Occipital lobe (tissue), 2 donors: ENCODE data around the gene NRL. TPM values are rescaled to one million over a fixed set of nuclear protein-coding genes. Genes with fewer than 3 reads are reported as not detected.

Experiments used
- DNase-seq: peaks from one replicate; lab custom pipeline; 2025; lab: John Stamatoyannopoulos, UW
- total RNA-seq: library from RNA; depleted of rRNA; stranded (reverse); fragments of >200 nt; gene quantifications from one replicate; pipeline ENCODE4 v1.2.3, GENCODE V29; 2014

NRL gene
- total RNA-seq, 1 donor from 2014 or later: 0.94 TPM

DNA sequence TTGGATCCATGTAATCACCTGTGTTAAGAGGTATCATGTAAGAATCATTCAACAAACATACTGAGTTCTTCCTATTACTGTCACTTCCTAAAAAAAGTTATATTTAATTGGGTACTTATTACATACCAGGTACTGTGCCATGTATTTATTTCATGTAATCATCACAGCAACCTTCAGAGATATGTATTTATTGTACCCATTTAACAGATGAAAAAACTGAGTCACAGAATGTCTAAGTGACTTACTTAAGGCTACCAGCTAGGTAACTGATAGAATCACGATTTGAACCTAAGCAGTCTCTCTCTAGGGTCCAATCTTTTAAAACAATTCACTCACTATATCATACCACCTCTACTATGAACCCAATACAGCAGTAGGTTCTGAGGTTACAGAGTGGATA, 29.7 kb upstream of the NRL start:
- no peak for DNase-seq

DNA sequence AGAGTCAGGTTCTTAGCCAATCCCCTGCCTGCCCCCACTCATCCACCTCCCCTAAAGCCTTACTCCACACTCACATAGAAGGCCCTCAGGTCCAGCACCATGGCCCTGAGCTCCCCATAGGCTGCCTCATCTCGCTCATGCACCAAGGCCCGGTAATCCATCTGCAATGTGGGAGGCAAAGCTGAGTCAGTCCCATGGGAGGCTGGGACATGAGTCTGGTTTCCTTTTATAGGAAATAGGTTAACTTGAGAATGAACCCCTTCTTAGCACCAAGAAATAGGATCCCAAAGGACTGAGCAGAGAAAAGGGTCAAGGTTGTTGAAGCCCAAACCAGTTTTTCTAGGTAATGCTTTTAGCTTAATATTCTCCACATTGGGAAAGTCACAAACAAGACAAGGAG, 28.8 kb upstream of the NRL start:
- DNase-seq: no peak

GRCh38 chr14:24141097-24141880, 26.5 kb upstream of the NRL start, which contains the start of gene EMC9:
Gene EMC9, minus strand, starts transcription at chr14:24141591. Its CDS starts 287 bp downstream, at chr14:24141304.
- DNase-seq: peak; percentile 99

DNA sequence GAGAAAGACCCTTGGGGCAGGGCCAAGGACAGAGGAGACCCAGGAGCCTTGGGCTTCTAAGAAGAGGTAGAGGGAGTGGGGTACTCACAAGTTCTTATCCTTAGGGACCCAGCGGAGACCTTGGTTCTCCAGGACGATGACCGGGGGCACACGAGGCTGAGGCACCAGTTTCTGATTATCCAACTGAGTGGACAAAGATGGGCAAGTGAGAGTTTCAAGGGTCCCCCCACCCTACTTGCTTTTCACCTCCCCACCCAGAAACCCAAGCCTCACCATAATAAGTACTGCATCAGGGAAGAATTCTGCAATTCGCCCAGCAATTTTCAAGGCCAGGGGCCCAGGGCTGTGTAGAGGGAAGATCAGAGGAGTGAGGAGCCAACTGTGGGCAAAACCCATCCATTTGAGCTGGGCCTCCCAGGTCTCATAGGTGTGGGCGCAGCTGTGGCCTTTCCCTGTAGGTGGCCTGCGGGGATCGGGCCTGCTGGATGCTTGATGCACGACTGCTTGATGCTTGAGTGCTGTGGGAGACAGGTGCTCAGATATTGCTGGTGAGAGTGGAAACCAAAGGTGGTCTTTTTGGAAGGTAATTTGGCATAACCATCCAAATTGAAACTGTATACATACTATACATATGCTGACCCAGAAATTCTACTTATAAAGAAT, 24.7 kb upstream of the NRL start:
- DNase-seq: no peak

DNA sequence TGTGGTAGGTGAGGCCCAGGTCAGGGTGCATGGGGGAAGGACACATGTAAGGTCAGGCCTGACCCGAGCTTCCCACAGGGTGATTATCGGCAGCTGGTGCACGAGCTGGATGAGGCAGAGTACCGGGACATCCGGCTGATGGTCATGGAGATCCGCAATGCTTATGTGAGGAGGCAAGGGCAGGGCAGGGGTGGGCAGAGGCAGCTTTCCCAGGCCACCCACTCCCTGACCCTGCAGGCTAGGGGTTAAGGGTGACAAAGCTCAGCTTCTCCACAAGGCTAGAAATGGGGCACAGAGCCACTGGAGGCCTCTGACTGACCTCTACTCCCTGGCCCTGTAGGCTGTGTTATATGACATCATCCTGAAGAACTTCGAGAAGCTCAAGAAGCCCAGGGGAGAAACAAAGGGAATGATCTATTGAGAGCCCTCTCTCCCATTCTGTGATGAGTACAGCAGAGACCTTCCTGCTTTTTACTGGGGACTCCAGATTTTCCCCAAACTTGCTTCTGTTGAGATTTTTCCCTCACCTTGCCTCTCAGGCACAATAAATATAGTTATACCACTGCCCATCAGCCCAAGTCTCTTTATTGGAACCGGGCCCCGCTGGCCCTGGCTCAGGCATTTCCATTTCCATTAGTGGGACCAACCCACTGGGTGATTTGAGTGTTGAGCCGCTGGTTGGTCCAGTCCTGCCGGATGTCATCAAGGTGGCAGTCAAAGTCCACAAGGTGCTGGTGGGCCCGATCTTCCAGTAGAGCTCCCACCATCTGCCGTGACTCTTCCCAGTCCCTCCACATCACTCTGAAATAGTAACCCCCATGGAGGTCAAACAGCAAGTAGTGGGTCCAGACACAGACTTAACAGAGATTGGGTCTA, 23.9 kb upstream of the NRL start:
- no peak for DNase-seq

GRCh38 chr14:24137529-24138395, 23.0 kb upstream of the NRL start:
- DNase-seq: no peak

- no peak for DNase-seq
Measured at GRCh38 chr14:24136684-24137528, 22.2 kb upstream of the NRL start.

- DNase-seq: peak; percentile 91
Measured at GRCh38 chr14:24135834-24136683, 21.3 kb upstream of the NRL start, which contains the start of gene PSME1. Gene PSME1, plus strand, starts transcription at chr14:24136194. Its CDS starts 69 bp downstream, at chr14:24136263.

GRCh38 chr14:24135584-24135833, 20.8 kb upstream of the NRL start:
- no peak for DNase-seq

GRCh38 chr14:24133735-24134134, 19.0 kb upstream of the NRL start:
- no peak for DNase-seq

DNA sequence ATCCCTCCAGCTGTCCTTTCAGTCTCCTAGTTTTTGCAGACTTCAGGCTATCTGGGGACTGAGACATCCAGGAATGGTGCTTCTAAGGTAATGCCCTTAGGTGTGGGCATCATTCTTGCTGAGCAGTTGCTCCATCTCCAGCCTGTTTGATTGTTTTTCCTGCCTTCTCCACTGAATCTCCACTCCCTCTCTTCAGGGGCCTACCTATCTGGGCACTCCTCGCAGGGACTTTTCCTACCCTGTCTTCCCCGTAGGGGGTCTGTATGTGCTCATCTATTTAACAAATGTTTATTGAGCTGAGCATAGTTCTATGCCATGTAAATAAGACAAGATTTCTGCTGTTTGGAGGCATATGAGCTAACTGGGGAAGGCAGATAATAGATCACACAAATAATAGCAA, 18.2 kb upstream of the NRL start:
- no peak for DNase-seq

DNA sequence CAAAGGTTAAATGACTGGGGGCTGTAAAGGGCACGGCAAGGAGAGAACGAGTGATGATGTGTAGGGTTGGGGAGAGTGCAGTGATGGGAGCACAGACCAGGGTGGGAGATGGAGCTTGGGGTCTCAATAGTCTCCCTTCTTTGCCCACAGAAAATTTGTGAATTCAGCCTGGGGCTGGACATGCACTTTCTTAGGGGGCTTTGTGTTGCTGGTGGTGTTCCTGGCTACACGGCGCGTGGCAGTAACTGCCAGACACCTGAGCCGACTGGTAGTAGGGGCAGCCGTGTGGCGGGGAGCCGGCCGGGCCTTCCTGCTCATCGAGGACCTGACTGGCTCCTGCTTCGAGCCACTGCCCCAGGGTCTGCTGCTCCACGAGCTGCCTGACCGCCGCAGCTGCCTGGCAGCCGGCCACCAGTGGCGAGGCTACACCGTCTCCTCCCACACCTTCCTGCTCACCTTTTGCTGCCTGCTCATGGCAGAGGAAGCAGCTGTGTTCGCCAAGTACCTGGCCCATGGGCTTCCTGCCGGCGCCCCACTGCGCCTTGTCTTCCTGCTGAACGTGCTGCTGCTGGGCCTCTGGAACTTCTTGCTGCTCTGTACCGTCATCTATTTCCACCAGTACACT, 17.4 kb upstream of the NRL start:
- no peak for DNase-seq

DNA sequence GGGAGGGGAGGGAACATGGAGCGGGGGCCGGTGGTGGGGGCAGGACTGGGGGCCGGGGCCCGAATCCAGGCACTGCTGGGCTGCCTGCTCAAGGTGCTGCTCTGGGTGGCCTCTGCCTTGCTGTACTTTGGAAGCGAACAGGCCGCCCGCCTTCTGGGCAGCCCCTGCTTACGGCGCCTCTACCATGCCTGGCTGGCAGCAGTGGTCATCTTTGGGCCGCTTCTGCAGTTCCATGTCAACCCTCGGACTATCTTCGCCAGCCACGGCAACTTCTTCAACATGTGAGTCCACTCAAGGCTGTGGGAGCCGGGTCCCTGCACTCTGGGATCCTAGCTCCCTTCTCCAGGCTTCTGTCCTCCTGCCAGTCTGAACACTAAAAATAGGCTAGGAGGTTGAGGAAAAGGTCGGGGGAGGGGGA, 16.8 kb upstream of the NRL start:
- DNase-seq: no peak

DNA sequence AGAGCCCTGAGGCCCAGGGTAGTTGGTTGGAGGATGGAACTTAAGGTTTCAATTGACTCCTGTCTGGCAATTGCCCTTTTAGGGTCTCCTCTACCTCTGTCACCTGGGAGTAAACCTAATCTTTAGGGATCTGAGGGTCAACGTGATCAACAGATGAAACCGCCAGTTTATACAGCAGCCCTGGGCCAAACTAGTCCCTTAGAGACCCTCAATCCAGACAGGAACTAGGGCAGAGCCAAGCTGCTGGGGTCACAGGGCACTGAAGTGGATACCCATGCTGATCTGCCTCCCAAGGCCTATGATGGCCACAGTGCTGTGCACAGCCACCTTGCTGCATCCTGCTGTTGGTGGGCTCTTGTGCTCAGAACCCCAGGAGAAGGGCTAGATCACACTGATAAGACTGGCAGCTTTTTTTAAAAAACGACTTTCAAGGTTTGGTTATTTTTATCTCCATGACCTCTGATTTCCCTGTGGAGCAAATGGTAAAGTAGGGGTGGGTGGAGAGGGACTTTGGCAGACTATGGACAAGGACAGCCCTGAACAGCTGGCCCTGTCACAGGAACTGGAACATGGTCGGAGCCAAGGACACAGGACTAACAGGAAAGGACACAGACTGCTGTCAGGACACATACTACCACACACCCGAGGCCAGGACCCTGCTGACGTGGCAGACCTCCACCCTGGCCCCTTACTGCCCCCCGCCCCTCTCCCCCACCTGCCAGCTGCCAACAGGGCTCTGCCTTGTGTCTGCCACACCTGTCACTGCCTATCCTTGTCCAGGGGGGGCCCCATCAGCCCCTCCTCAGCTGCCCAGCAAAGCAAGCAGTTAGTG, 16.2 kb upstream of the NRL start:
- DNase-seq: no peak

GRCh38 chr14:24130380-24130716, 15.6 kb upstream of the NRL start, which contains the start of gene FITM1:
Gene FITM1, plus strand, starts transcription at chr14:24130659. Its CDS starts 905 bp downstream, at chr14:24131564.
- DNase-seq: no peak

DNA sequence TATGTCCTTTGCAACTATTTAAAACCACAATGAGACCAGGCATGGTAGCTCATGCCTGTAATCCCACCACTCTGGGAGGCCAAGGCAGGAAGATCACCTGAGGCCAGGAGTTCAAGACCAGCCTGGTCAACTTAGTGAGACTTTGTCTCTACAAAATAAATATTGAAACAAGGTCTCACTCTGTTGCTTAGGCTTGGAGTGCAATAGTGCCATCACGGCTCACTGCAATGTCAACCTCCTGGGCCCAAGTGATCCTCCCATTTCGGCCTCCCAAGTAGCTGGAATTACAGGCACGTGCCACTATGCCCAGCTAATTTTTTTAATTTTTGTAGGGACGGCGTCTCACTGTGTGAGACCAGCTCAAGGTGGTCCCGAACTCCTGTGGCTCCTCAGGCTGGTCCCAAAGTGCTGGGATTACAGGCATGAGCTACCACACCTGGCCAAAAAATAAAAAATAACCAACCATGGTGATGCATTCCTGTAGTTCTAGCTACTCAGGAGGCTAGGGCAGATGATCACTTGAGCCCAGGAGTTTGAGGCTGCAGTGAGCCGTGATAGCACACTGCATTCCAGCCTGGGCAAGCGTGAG, 14.8 kb upstream of the NRL start:
- no peak for DNase-seq

- no peak for DNase-seq
Measured at GRCh38 chr14:24127673-24128072, 12.9 kb upstream of the NRL start.

GRCh38 chr14:24126939-24127338, 12.2 kb upstream of the NRL start:
- DNase-seq: no peak
